ENCODE measurements around the gene RASSF1.
"Not testable (repeated sequence)": the region's sequence is repeated elsewhere in the genome, so short reads cannot be mapped to it uniquely, and the experiment has no call there.

Gene RASSF1

GRCh38 chr3:50284121-50284520 lies 56.5 kb downstream of the RASSF1 start:
- not testable (repeated sequence) for DNase-seq (ENCODE audit: low read depth)
